DMS114 treated with DMSO at 0.1 percent for 48 hours (cell line): ENCODE data around the gene LDB2.

Experiments
- DNase-seq: peaks from one replicate; lab custom pipeline; 2025; ENCODE audit not compliant: unreplicated experiment; lab: John Stamatoyannopoulos, UW

The LDB2 gene

GRCh38 chr4:16809064-16809463 is 89.4 kb downstream of the LDB2 start:
- DNase-seq: no peak

GRCh38 chr4:16807355-16807754 is 91.1 kb downstream of the LDB2 start:
- DNase-seq: no peak

GRCh38 chr4:16804581-16804980 is 93.9 kb downstream of the LDB2 start:
- no peak for DNase-seq

GRCh38 chr4:16802044-16802443 is 96.4 kb downstream of the LDB2 start:
- no peak for DNase-seq

GRCh38 chr4:16801356-16801755 is 97.1 kb downstream of the LDB2 start:
- DNase-seq: no peak

GRCh38 chr4:16794816-16795445 is 103.5 kb downstream of the LDB2 start:
- DNase-seq: no peak

GRCh38 chr4:16791460-16791859 is 107.0 kb downstream of the LDB2 start:
- DNase-seq: no peak

- no peak for DNase-seq
Measured at GRCh38 chr4:16790508-16790907, 107.9 kb downstream of the LDB2 start.

- DNase-seq: no peak
Measured at GRCh38 chr4:16788868-16789267, 109.6 kb downstream of the LDB2 start.

- no peak for DNase-seq
Measured at GRCh38 chr4:16785793-16786527, 112.5 kb downstream of the LDB2 start.

GRCh38 chr4:16783119-16783518 is 115.3 kb downstream of the LDB2 start:
- no peak for DNase-seq

- DNase-seq: no peak
Measured at GRCh38 chr4:16779028-16779675, 119.3 kb downstream of the LDB2 start.

GRCh38 chr4:16777726-16778125 is 120.7 kb downstream of the LDB2 start:
- DNase-seq: no peak

GRCh38 chr4:16775411-16776154 is 122.9 kb downstream of the LDB2 start:
- no peak for DNase-seq

GRCh38 chr4:16772366-16772850 is 126.0 kb downstream of the LDB2 start:
- no peak for DNase-seq

GRCh38 chr4:16770710-16771285 is 127.6 kb downstream of the LDB2 start:
- DNase-seq: no peak

GRCh38 chr4:16767861-16768260 is 130.6 kb downstream of the LDB2 start:
- DNase-seq: no peak

- no peak for DNase-seq
Measured at GRCh38 chr4:16767251-16767650, 131.2 kb downstream of the LDB2 start.

GRCh38 chr4:16765546-16765945 is 132.9 kb downstream of the LDB2 start:
- no peak for DNase-seq

GRCh38 chr4:16764622-16765021 is 133.8 kb downstream of the LDB2 start:
- DNase-seq: no peak
